H1 (cell line): Measurements from ENCODE around the gene URM1. TPM values are rescaled to one million over a fixed set of nuclear protein-coding genes. Genes with fewer than 3 reads are reported as not detected.

ENCODE experiments used
- CTCF ChIA-PET: fragments of 300-600 bp; sonication (Branson Sonifier 250); formaldehyde crosslinking; loops from one replicate; lab custom pipeline; 2021; ENCODE audit not compliant: partially characterized antibody; lab: Charles Lee
- POLR2A ChIA-PET: fragments of 300-600 bp; sonication (Branson Sonifier 250); formaldehyde crosslinking; loops from one replicate; lab custom pipeline; 2021; ENCODE audit warnings: inconsistent platforms; ENCODE audit not compliant: partially characterized antibody; lab: Charles Lee
- DNase-seq, 2 experiments: peaks; one replicate each; pipeline versions ENCODE4 v3.0.0 to v3.0.0-alpha.2; 2010 to 2022; ENCODE audit warnings: low spot score in 2 of 2, low read depth in 1 of 2, mixed read lengths in 1 of 2
- FAIRE-seq: peaks from 2 replicates; lab custom pipeline; 2011; peaks lifted over from hg19 to GRCh38; lab: Jason Lieb, UNC
- H2AFZ ChIP-seq: 2 replicates; pipeline ENCODE4 v1.8.1; 2012; ENCODE audit warnings: low read length, inconsistent platforms
- H2AK5ac ChIP-seq: 2 replicates; pipeline ENCODE4 v1.6.1; 2013; ENCODE audit warnings: low read depth, low read length
- H2BK120ac ChIP-seq: replicated peaks from 2 replicates; pipeline ENCODE3; 2013; ENCODE audit warnings: low read depth, low read length, inconsistent platforms
- H2BK12ac ChIP-seq: 2 replicates; pipeline ENCODE4 v1.6.1; 2013; ENCODE audit warnings: low read depth, low read length
- H2BK15ac ChIP-seq: 2 replicates; pipeline ENCODE4 v1.6.1; 2013; ENCODE audit warnings: low read length
- H2BK20ac ChIP-seq: 2 replicates; pipeline ENCODE4 v1.6.1; 2013; ENCODE audit warnings: low read length
- H2BK5ac ChIP-seq: 2 replicates; pipeline ENCODE4 v1.6.1; 2013; ENCODE audit warnings: low read depth, low read length
- H3K14ac ChIP-seq: 2 replicates; pipeline ENCODE4 v1.6.1; 2013; ENCODE audit warnings: inconsistent platforms; ENCODE audit not compliant: insufficient read length
- H3K18ac ChIP-seq: 2 replicates; pipeline ENCODE4 v1.6.1; 2013; ENCODE audit warnings: low read length; ENCODE audit errors: extremely low read depth
- H3K23ac ChIP-seq: 2 replicates; pipeline ENCODE4 v1.6.1; 2013; ENCODE audit warnings: inconsistent platforms; ENCODE audit not compliant: insufficient read length
- H3K23me2 ChIP-seq: 2 replicates; pipeline ENCODE4 v1.6.1; 2013; ENCODE audit warnings: low read depth, low read length
- H3K27ac ChIP-seq: 2 replicates; pipeline ENCODE4 v1.6.1; 2011; ENCODE audit warnings: low read depth, low read length, inconsistent platforms
- H3K27me3 ChIP-seq, 4 experiments: replicated peaks in 1 of 4; 1 replicate in 1 of 4; 2 replicates in 3 of 4; pipeline versions ENCODE4 v1.6.1 to v1.8.1; 2011 to 2013; ENCODE audit warnings: low read length in 3 of 4, mild to moderate bottlenecking in 3 of 4, inconsistent platforms in 2 of 4, mixed read lengths in 2 of 4, moderate library complexity in 1 of 4; ENCODE audit not compliant: control insufficient read depth in 3 of 4, insufficient read depth in 3 of 4; ENCODE audit errors: extremely low read depth in 1 of 4
- H3K36me3 ChIP-seq, 4 experiments: 2 replicates each; pipeline versions ENCODE4 v1.6.1 to v1.8.1; 2011 to 2013; ENCODE audit warnings: mild to moderate bottlenecking in 4 of 4, low read length in 3 of 4, moderate library complexity in 2 of 4, control low read depth in 1 of 4, inconsistent platforms in 1 of 4; ENCODE audit not compliant: insufficient read depth in 4 of 4, control insufficient read depth in 2 of 4
- H3K4ac ChIP-seq: replicated peaks from 2 replicates; pipeline ENCODE3; 2013; ENCODE audit warnings: low read length, low read depth, mixed read lengths, inconsistent platforms; ENCODE audit not compliant: insufficient read length
- H3K4me1 ChIP-seq, 4 experiments: replicated peaks in 1 of 4; 1 replicate in 1 of 4; 2 replicates in 3 of 4; pipeline versions ENCODE4 v1.6.1 to v1.8.1; 2011 to 2013; ENCODE audit warnings: low read length in 3 of 4, inconsistent platforms in 2 of 4, mixed read lengths in 1 of 4; ENCODE audit not compliant: insufficient read depth in 4 of 4, control insufficient read depth in 3 of 4
- H3K4me2 ChIP-seq, 2 experiments: 2 replicates each; pipeline versions ENCODE4 v1.6.1 to v1.8.1; 2011 to 2013; ENCODE audit warnings: low read depth in 2 of 2, low read length in 2 of 2, control low read depth in 1 of 2, inconsistent platforms in 1 of 2, mild to moderate bottlenecking in 1 of 2; ENCODE audit not compliant: insufficient read depth in 1 of 2
- H3K4me3 ChIP-seq, 4 experiments: fragments of 200-600, 300-600 bp in 1 of 4; sonication (generic), shearing (Covaris generic), sonication (Bioruptor Twin) in 1 of 4; 2 replicates each; pipeline versions ENCODE4 v1.5.1 to v1.8.1; 2011 to 2016; ENCODE audit warnings: low read length in 4 of 4, low read depth in 3 of 4, control low read depth in 2 of 4, inconsistent platforms in 2 of 4, mild to moderate bottlenecking in 2 of 4, mixed read lengths in 1 of 4, moderate library complexity in 1 of 4; ENCODE audit not compliant: insufficient read depth in 2 of 4; ENCODE audit errors: extremely low read depth in 1 of 4
- H3K56ac ChIP-seq: replicated peaks from 2 replicates; pipeline ENCODE3; 2013; ENCODE audit warnings: low read depth, mild to moderate bottlenecking, mixed read lengths, low read length, inconsistent platforms; ENCODE audit not compliant: insufficient read length
- H3K79me1 ChIP-seq: 2 replicates; pipeline ENCODE4 v1.6.1; 2013; ENCODE audit warnings: low read depth, low read length, control low read depth
- H3K79me2 ChIP-seq, 2 experiments: 2 replicates each; pipeline versions ENCODE4 v1.6.1 to v1.8.1; 2012 to 2013; ENCODE audit warnings: low read length in 2 of 2, mild to moderate bottlenecking in 2 of 2, inconsistent platforms in 1 of 2; ENCODE audit not compliant: insufficient read depth in 2 of 2, control insufficient read depth in 1 of 2
- H3K9ac ChIP-seq, 4 experiments: replicated peaks in 1 of 4; 1 replicate in 1 of 4; 2 replicates in 3 of 4; pipeline versions ENCODE4 v1.6.1 to v1.8.1; 2011 to 2013; ENCODE audit warnings: low read depth in 3 of 4, low read length in 3 of 4, control low read depth in 2 of 4, mild to moderate bottlenecking in 2 of 4, moderate library complexity in 2 of 4, inconsistent platforms in 1 of 4; ENCODE audit errors: extremely low read depth in 1 of 4
- H3K9me3 ChIP-seq, 2 experiments: 2 replicates each; pipeline versions ENCODE4 v1.6.1 to v1.8.1; 2012 to 2013; ENCODE audit warnings: mild to moderate bottlenecking in 2 of 2, moderate library complexity in 2 of 2, control low read depth in 1 of 2, inconsistent platforms in 1 of 2, low read depth in 1 of 2, low read length in 1 of 2, mixed read lengths in 1 of 2; ENCODE audit not compliant: insufficient read depth in 2 of 2
- H4K20me1 ChIP-seq, 2 experiments: replicated peaks in 1 of 2; 2 replicates each; pipeline versions ENCODE3 to v1.8.1; 2011 to 2013; ENCODE audit warnings: inconsistent platforms in 2 of 2, low read length in 2 of 2, mild to moderate bottlenecking in 1 of 2; ENCODE audit not compliant: insufficient read depth in 2 of 2, control insufficient read depth in 1 of 2
- H4K5ac ChIP-seq: 2 replicates; pipeline ENCODE4 v1.6.1; 2013; ENCODE audit warnings: low read length, low read depth, mixed read lengths, inconsistent platforms; ENCODE audit not compliant: insufficient read length
- H4K8ac ChIP-seq: 2 replicates; pipeline ENCODE4 v1.8.0; 2013; ENCODE audit warnings: mild to moderate bottlenecking, moderate library complexity, low read length, inconsistent platforms; ENCODE audit not compliant: insufficient read depth; ENCODE audit errors: extremely low read depth
- H4K91ac ChIP-seq: replicated peaks from 2 replicates; pipeline ENCODE3; 2013; ENCODE audit warnings: low read length, mixed read lengths, inconsistent platforms; ENCODE audit not compliant: insufficient read length
- BACH1 ChIP-seq: IDR thresholded peaks from 2 replicates; pipeline ENCODE4 v1.6.1; 2012; ENCODE audit warnings: low read length, improper control_type of control experiment
- BCL11A ChIP-seq, 2 experiments: IDR thresholded peaks; one replicate each; pipeline ENCODE4 v1.6.1; 2011; ENCODE audit warnings: low read depth in 2 of 2, low read length in 2 of 2, mild to moderate bottlenecking in 2 of 2
- CHD2 ChIP-seq: IDR thresholded peaks from 2 replicates; pipeline ENCODE4 v1.6.1; 2012; ENCODE audit warnings: low read length, improper control_type of control experiment
- CTBP2 ChIP-seq: IDR thresholded peaks from 2 replicates; pipeline ENCODE4 v1.7.0; 2011; ENCODE audit warnings: borderline replicate concordance, mild to moderate bottlenecking, moderate library complexity, mixed read lengths, low read length; ENCODE audit not compliant: insufficient read depth, insufficient read length
- FOSL1 ChIP-seq: IDR thresholded peaks from 2 replicates; pipeline ENCODE4 v1.6.1; 2011; ENCODE audit warnings: mild to moderate bottlenecking, low read depth, low read length, moderate library complexity; ENCODE audit not compliant: insufficient read depth
- GABPA ChIP-seq: IDR thresholded peaks from 2 replicates; pipeline ENCODE4 v1.6.1; 2011; ENCODE audit warnings: mild to moderate bottlenecking, low read length, moderate library complexity, borderline replicate concordance; ENCODE audit not compliant: insufficient read depth
- KDM4A ChIP-seq: IDR thresholded peaks from one replicate; pipeline ENCODE4 v1.7.1; 2012; ENCODE audit warnings: low read depth, mild to moderate bottlenecking, moderate library complexity, low read length, inconsistent platforms; ENCODE audit not compliant: severe bottlenecking
- NRF1 ChIP-seq: IDR thresholded peaks from 2 replicates; pipeline ENCODE4 v1.6.1; 2011; ENCODE audit warnings: mild to moderate bottlenecking, low read depth, low read length, improper control_type of control experiment
- PHF8 ChIP-seq: fragments of 200-600 bp; sonication (generic); conservative IDR thresholded peaks from 2 replicates; pipeline ENCODE4 v1.7.1; 2012; ENCODE audit warnings: low read depth, mild to moderate bottlenecking, inconsistent platforms, low read length, moderate library complexity
- POLR2A ChIP-seq, 2 experiments: IDR thresholded peaks; 1 replicate in 1 of 2; 2 replicates in 1 of 2; pipeline ENCODE4 v1.6.1; 2011; ENCODE audit warnings: low read depth in 2 of 2, low read length in 2 of 2, mild to moderate bottlenecking in 2 of 2; ENCODE audit errors: control extremely low read depth in 1 of 2
- SIRT6 ChIP-seq: IDR thresholded peaks from one replicate; pipeline ENCODE4 v1.7.1; 2012; ENCODE audit warnings: low read length, inconsistent platforms
- SP1 ChIP-seq: IDR thresholded peaks from 2 replicates; pipeline ENCODE4 v1.6.1; 2011; ENCODE audit warnings: low read depth, low read length
- TBP ChIP-seq: IDR thresholded peaks from 2 replicates; pipeline ENCODE4 v1.6.1; 2011; ENCODE audit warnings: low read depth, low read length, improper control_type of control experiment
- TCF12 ChIP-seq: IDR thresholded peaks from 2 replicates; pipeline ENCODE4 v1.6.1; 2011; ENCODE audit warnings: low read depth, mild to moderate bottlenecking, low read length
- YY1 ChIP-seq: IDR thresholded peaks from 2 replicates; pipeline ENCODE4 v1.6.1; 2011; ENCODE audit warnings: low read depth, mild to moderate bottlenecking, low read length
- WGBS, 2 experiments: shearing (Covaris generic) in 1 of 2; methylation state at CpG; one replicate each; pipeline versions ENCODE4 v1.1.6 to v1.1.7; 2013 to 2015; ENCODE audit warnings: low lambda C conversion rate in 2 of 2, mixed read lengths in 2 of 2, inconsistent platforms in 1 of 2, low coverage in 1 of 2, missing lambda C conversion rate in 1 of 2; ENCODE audit not compliant: insufficient replicate concordance in 2 of 2, insufficient coverage in 1 of 2, insufficient read length in 1 of 2; ENCODE audit errors: extremely low coverage in 1 of 2, missing lambda C conversion rate in 1 of 2; 5-methylcytosine and 5-hydroxymethylcytosine counted together
- polyA plus RNA-seq, 7 experiments: library from polyadenylated mRNA; depleted of rRNA in 3 of 7; stranded (reverse) in 5 of 7; unstranded in 2 of 7; fragments of >200 nt in 5 of 7; fragments of 200-250 nt in 2 of 7; gene quantifications; 1 replicate in 5 of 7; 2 replicates in 1 of 7; 4 replicates in 1 of 7; pipeline versions ENCODE4 v1.2.1 to v1.2.3, GENCODE V29; 2011 to 2013; ENCODE audit warnings: missing spikeins in 2 of 7, mixed read lengths in 2 of 7
- total RNA-seq: library from RNA; stranded (reverse); fragmentation: NEBNext Ultra II Directional; extraction: Animal tissue kit (Norgen Biotek cat#: 25700); gene quantifications from 2 replicates; pipeline ENCODE4 v1.2.1, GENCODE V29; 2021

Gene URM1
- total and polyA plus RNA-seq, 2 of the 8 experiments (the other 6 are each of a cell fraction or from before 2014, with no cell fraction given): 58.3 to 62.3 TPM

DNA sequence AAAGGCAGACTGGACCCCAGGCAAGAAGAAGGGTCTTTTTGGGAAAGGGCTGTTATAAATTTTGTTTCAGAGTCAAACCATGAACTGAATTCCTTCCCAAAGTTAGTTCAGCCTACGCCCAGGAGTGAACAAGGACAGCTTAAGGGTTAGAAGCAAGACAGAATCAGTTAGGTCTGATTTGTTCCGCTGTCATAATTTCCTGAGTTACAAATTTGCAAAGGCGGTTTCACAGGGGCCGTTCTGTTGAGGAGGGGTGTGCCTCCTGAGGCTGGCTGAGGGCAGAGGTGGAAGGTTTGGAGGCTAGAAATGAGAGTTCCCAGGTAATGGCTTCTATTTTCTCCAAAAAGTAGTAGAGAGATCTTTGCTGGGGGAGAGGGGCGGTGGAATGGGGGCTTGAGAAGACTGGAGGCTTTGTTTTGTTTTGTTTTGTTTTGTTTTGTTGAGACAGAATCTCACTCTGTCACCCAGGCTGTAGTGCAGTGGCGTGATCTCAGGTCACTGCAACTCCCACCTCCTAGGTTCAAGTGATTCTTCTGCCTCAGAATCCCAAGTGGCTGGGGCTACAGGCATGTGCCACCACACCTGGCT, 45.4 kb downstream of the URM1 start:
- no peaks in the 10 kb centered on the region for H3K79me2 ChIP-seq
- H3K56ac ChIP-seq: no peak overlapping the region
- peaks cover 7 to 25% (median 8%) of the 10 kb centered on the region in 4 experiments; a peak in 6 of 7 replicates for H3K4me1 ChIP-seq
- no peak overlapping the region for H2BK20ac ChIP-seq
- no peaks in the 10 kb centered on the region for H3K36me3 ChIP-seq
- H3K14ac ChIP-seq: no peak overlapping the region
- no peak overlapping the region for H3K9ac ChIP-seq
- no peak overlapping the region for H2AFZ ChIP-seq
- H4K8ac ChIP-seq: no peak overlapping the region
- H2BK15ac ChIP-seq: no peak overlapping the region
- H3K23ac ChIP-seq: no peak overlapping the region
- no peak overlapping the region for H2BK120ac ChIP-seq
- no peak overlapping the region for H4K5ac ChIP-seq
- POLR2A ChIA-PET: no interaction called here
- H2BK12ac ChIP-seq: no peak overlapping the region
- no peaks in the 10 kb centered on the region for H4K20me1 ChIP-seq
- H3K27me3 ChIP-seq: peaks cover 9 to 53% (median 40%) of the 10 kb centered on the region in 4 experiments
- no peak overlapping the region for H2AK5ac ChIP-seq
- peaks cover 0 to 3% of the 10 kb centered on the region in 2 experiments; a peak in 1 of 4 replicates for H3K9me3 ChIP-seq
- H3K27ac ChIP-seq: no peak overlapping the region
- no peak for TF ChIP-seq POLR2A (IDR thresholded peaks at IDR 0.05; ENCODE audit: control extremely low read depth in 1 of 2, low read depth in 2 of 2, low read length in 2 of 2)
- no peak for TF ChIP-seq TBP
- TF ChIP-seq KDM4A: no peak
- TF ChIP-seq YY1: no peak
- TF ChIP-seq NRF1: no peak
- no peak for TF ChIP-seq BACH1
- TF ChIP-seq GABPA: no peak
- TF ChIP-seq SP1: no peak
- TF ChIP-seq PHF8: no peak
- TF ChIP-seq TCF12: no peak
- no peak for TF ChIP-seq CTBP2
- no peak for TF ChIP-seq SIRT6
- no peak for TF ChIP-seq BCL11A (IDR thresholded peaks at IDR 0.05; ENCODE audit: low read depth in 2 of 2, low read length in 2 of 2)
- no peak for TF ChIP-seq CHD2
- no peak for TF ChIP-seq FOSL1
- no peak overlapping the region for H4K91ac ChIP-seq
- no peak for FAIRE-seq
- peak overlapping the region; percentile 8 to 55; a peak in 3 of 4 replicates for H3K4me2 ChIP-seq
- H3K4ac ChIP-seq: no peak overlapping the region
- peak overlapping the region in 1 of 4 experiments; percentile 26; a peak in 1 of 8 replicates for H3K4me3 ChIP-seq
- DNase-seq: no peak
- no peak overlapping the region for H2BK5ac ChIP-seq
- CTCF ChIA-PET: interaction anchor here (0.5 to 15.7 kb wide), 4 partner anchors 10 to 688 kb away, joined by 3 to 544 read pairs (median 22); partner anchors contain the start of gene URM1
- WGBS, 2 experiments: 73% methylated on average over 6 of the region's 6 CpGs; no CpG with 5 or more reads in 1 of the 2 experiments
- no peaks in the 10 kb centered on the region for H3K79me1 ChIP-seq
- H3K18ac ChIP-seq: no peak overlapping the region; the same call in 1 of the 2 replicates
- peaks cover 6% of the 10 kb centered on the region; the same call in 1 of the 2 replicates for H3K23me2 ChIP-seq
